Fibroblast of pulmonary artery (primary cell): ENCODE measurements around the gene ZFP42.
"Not testable (repeated sequence)": the region's sequence is repeated elsewhere in the genome, so short reads cannot be mapped to it uniquely, and the experiment has no call there.

Source experiments
- DNase-seq: peaks from one replicate; pipeline ENCODE4 v3.0.0-alpha.2; 2010; ENCODE audit warnings: low read depth
- H3K4me3 ChIP-seq: replicated peaks from 2 replicates; pipeline ENCODE4 v1.5.1; 2011; ENCODE audit warnings: low read depth, mild to moderate bottlenecking, control low read depth, low read length, moderate library complexity
- TF ChIP-seq, protein P1 (sequence below): IDR thresholded peaks from 2 replicates; pipeline ENCODE4 v1.5.1; 2011; ENCODE audit warnings: mild to moderate bottlenecking, control low read depth, low read length, inconsistent platforms; ENCODE audit errors: missing control alignments

The ZFP42 gene

DNA sequence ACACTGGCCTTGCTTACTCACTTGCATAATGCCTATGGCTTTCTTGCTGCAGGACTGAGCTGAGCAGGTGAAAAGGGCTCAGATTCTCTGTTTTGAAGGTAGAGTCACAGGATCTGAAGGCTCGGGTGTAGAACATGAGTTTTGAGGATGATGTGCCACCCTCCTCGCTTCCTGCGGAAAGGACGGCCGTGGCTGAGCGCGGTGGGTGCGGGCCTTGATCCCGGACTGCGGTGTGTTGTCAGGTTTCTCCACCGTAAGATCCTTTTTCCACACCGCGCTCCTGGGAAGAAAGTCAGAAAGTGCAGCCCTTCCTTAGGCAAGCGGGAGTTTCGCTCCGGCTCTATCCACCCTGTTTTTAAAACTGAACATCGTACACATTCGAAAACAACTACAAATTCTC is 36.2 kb downstream of the ZFP42 start:
- TF ChIP-seq, protein P1, sequence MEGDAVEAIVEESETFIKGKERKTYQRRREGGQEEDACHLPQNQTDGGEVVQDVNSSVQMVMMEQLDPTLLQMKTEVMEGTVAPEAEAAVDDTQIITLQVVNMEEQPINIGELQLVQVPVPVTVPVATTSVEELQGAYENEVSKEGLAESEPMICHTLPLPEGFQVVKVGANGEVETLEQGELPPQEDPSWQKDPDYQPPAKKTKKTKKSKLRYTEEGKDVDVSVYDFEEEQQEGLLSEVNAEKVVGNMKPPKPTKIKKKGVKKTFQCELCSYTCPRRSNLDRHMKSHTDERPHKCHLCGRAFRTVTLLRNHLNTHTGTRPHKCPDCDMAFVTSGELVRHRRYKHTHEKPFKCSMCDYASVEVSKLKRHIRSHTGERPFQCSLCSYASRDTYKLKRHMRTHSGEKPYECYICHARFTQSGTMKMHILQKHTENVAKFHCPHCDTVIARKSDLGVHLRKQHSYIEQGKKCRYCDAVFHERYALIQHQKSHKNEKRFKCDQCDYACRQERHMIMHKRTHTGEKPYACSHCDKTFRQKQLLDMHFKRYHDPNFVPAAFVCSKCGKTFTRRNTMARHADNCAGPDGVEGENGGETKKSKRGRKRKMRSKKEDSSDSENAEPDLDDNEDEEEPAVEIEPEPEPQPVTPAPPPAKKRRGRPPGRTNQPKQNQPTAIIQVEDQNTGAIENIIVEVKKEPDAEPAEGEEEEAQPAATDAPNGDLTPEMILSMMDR: no peak
- DNase-seq: no peak
- no peak overlapping the region for H3K4me3 ChIP-seq

DNA sequence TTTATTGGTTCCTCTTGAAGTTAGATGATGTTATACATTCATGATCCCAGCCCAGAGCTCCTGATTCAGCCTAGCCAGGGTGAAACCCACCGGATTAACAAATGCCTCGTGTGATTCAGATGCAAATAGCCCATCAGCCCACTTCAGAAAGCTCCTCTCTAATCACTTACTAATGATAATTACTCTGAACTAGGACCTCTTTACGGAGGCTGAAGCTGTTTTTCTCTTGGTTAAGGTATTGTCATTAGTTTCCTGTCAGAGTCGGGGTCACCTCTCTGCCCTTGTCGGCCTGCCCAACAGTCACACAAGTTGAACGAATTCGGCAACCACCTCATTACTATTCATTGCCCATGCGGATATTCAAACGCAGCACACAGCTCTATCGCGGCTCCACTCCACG is 36.6 kb downstream of the ZFP42 start:
- H3K4me3 ChIP-seq: no peak overlapping the region
- DNase-seq: no peak
- TF ChIP-seq, protein P1: no peak

DNA sequence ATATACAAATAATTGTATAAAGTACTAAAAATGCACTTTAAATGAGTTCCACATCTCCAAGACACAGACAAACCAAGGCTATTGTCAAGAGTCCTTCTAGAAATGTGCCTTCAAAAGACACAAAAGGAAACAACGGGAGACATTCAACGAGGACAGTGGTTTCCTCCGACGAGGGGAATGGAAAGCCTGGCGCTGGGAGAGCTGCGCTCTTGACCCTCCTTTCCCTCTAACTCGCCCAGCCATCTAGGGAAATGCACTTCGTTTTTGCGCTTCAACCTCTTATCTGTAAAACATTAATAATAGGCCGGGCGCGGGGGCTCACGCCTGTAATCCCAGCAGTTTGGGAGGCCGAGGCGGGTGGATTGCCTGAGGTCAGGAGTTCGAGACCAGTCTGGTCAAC is 37.0 kb downstream of the ZFP42 start:
- DNase-seq: no peak
- H3K4me3 ChIP-seq: no peak overlapping the region
- TF ChIP-seq, protein P1: no peak

DNA sequence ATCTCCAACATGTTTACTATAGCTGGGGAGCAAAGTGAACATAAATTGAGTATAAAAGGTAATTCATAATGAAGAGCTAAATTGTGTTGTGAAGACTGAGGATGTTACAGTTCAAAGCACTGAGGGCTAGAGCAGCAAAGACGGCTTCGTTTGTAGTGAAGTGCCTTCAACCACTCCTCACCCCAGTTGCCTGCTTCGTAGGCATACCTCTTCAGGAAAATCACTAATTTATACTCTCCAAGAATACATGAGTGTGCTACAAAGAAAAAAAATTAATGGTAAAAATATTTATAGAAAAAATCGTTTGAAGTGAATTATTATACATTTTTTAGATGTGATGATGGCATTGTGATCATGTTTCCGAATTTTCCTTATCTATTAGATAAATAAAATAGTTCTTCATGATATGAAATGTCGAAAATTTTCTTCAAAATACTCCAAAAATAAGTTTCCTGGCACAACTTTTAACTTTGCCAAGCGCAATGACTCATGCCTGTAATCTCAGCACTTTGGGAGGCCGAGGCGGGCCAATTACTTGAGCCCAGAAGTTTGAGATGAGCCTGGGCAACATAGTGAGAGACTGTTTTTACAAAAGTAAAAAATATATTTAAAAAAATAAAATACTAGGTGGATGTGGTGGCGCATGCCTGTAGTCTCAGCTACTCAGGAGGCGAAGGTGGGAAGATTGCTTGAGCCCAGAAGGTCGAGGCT is 41.6 kb downstream of the ZFP42 start:
- TF ChIP-seq, protein P1: no peak
- H3K4me3 ChIP-seq: no peak overlapping the region
- DNase-seq: no peak

DNA sequence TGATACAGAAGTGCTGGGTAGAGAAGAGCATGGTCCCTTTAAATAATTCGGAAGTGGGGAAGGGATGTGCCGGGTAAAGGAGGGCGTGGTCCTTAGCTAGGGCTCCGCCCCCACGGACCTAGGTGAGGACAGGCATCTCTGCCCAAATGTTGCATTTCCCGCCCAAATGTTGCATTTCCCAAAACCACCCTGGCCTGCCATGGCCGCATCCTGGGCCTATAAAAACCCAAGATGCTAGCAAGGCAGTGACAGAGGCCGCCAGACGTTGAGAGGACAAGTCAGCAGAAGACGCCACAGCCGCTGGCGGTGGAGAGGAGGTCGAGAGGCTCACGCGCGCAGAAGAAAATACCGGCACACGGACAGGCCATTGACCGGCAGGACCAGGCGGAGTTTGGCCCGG is 46.1 kb downstream of the ZFP42 start:
- TF ChIP-seq, protein P1: no peak
- DNase-seq: no peak
- H3K4me3 ChIP-seq: no peak overlapping the region

DNA sequence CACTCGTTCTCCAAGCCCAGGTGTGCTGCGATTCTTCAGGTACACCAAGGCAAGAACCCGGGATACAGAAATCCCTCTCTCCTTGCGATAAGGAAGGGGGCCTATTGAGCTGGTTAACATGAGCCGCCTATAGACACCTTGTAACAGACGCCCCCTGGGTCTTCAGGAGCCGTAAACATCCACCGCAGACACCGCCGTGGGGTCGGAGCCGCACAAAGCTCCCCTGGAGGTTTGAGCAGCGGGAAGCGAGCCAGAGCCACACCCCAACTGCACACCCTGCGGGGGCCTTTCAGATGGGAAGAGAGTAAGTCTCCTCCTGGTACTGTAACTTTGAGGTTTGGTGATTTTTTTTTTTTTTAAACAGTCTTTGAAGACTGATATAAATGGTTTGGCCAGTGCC is 46.6 kb downstream of the ZFP42 start:
- TF ChIP-seq, protein P1: no peak
- DNase-seq: no peak
- H3K4me3 ChIP-seq: no peak overlapping the region

DNA sequence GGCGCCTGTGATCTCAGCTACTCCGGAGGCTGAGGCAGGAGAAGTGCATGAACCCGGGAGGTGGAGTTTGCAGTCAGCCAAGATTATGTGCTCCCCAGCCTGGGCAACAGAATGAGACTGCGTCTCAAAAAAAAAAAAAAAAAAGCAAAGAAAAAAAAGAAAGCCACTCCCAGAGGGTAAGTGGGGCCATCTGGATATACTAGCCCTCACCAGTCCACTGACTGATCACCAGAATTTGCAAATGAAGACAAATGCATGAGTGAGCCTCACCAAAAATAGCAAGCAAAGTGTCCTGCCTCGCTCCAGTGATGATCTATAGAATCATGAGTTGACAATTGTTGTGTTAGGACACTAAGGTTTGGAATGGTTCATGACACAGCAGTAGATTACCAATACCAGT is 47.6 kb downstream of the ZFP42 start:
- H3K4me3 ChIP-seq: no peak overlapping the region

DNA sequence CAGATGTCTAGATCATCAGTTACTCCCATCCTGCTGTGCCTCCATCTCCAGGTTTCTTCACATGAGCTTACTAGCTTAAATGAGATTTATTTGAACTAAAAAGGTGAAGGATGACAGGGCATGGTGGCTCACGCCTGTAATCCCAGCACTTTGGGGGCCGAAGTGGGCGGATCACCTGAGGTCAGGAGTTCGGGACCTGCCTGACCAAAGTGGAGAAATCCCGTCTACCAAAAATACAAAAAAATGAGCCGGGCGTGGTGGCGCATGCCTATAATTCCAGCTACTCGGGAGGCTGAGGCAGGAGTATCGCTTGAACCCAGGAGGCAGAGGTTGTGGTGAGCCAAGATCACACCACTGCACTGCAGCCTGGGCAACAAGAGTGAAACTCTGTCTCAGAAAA is 49.9 kb downstream of the ZFP42 start:
- DNase-seq, H3K4me3 ChIP-seq: not testable (repeated sequence)

More for the DNA sequence above, 47.6 kb downstream of the ZFP42 start:
- no peak for DNase-seq
- TF ChIP-seq, protein P1: no peak
